A549 treated with Mapracorat at 1 μM for 4 hours (cell line): ENCODE data around the gene CIAO2A. TPM values are rescaled to one million over a fixed set of nuclear protein-coding genes. Genes with fewer than 3 reads are reported as not detected.

Experiments
- total RNA-seq: library from RNA; stranded (reverse); fragments of 200-300 nt; extraction: Qiagen RNA extraction; gene quantifications from 5 replicates; pipeline ENCODE4 v1.2.3, GENCODE V29; 2022

CIAO2A gene
- total RNA-seq, result 115 to 176 TPM (median 119 TPM) in 5 replicates

DNA sequence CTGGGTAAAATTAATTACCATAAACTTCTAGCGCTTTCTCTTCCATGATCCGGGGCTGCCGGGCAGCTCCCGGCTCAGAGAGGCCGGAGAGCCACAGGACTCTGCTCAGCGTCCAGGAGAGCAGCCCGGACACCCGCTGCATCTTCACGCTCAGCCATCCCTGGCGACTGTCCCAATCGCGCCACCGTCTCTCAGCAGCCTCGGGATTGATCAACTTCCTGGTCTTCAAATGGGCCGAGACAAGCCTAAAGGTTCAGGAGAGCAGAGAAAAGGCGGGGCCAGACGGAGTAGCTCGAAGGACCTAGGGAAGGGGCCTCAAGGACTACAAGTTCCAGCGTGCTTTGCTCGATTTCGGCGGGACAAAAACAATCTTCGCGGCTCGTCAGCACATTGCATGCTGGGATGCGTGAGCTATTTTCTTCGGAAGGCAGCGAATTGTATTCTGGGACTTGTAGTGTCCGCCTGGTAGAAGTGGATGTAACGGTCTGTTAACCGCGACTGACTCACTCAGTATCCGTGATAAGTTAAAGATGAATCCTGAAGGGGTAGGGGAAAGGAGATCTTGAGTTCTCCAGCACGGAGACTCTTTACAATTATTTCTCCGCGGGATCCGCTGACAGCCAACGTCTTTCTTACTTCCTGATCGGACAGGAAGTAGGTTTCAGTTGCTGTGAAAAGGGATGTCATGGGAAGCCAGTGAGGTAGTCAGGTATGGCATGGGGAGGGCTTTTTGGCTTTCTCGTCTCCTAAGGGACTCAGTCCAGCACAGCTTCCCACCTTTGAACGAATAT lies at the start of gene CIAO2A:
Gene CIAO2A (minus strand): TSS at position 212 of the 791 bp plus-strand sequence. CDS start 70 bp downstream, at position 142.

GRCh38 chr15:64095795-64096667 lies 2.4 kb upstream of the CIAO2A start, which contains the start of gene SNX1:
Gene SNX1 (plus strand): TSS chr15:64095982. CDS start chr15:64096014, 32 bp downstream.

GRCh38 chr15:64046421-64047153 lies 47.1 kb downstream of the CIAO2A start, which contains the start of gene DAPK2:
Gene DAPK2 (minus strand): TSS chr15:64046485. CDS start chr15:64040261, 6,224 bp downstream.

Other genes with a start within 250 kb of the CIAO2A start
- 2.9 to 5.6 TPM (median 4.4 TPM) in 5 replicates for gene DAPK2, start 47.4 kb downstream of the CIAO2A start, total RNA-seq
- 68.0 to 80.9 TPM (median 77.6 TPM) in 5 replicates for gene SNX1, start 2.1 kb upstream of the CIAO2A start, total RNA-seq
- gene SNX22, start 57.9 kb upstream of the CIAO2A start, total RNA-seq, result 0.53 to 0.97 TPM (median 0.81 TPM) in 5 replicates
- 783 to 825 TPM (median 798 TPM) in 5 replicates for gene PPIB, start 69.2 kb upstream of the CIAO2A start, total RNA-seq